Vagina (tissue), 2 donors: ENCODE data around the gene DDX56. TPM values are rescaled to one million over a fixed set of nuclear protein-coding genes. Genes with fewer than 3 reads are reported as not detected.

Source experiments
- DNase-seq, 2 donors: peaks; one replicate each; pipeline ENCODE4 v3.0.0-alpha.2; 2017; ENCODE audit errors: extremely low spot score in 2 of 2
- H3K27ac ChIP-seq: fragments of 200-600 bp; sonication (generic); one replicate; pipeline ENCODE4 v1.5.1; 2019
- H3K27me3 ChIP-seq: fragments of 200-600 bp; sonication (generic); one replicate; pipeline ENCODE4 v1.5.1; 2019
- H3K36me3 ChIP-seq, 2 donors: fragments of 200-600 bp; sonication (generic); one replicate each; pipeline ENCODE4 v1.5.1; 2017 to 2019
- H3K4me1 ChIP-seq: fragments of 200-600 bp; sonication (generic); one replicate; pipeline ENCODE4 v1.5.1; 2019
- H3K4me3 ChIP-seq, 2 donors: fragments of 200-600 bp; sonication (generic); 1 replicate in 1 of 2; 2 replicates in 1 of 2; pipeline ENCODE4 v1.5.1; 2016 to 2019
- H3K9me3 ChIP-seq: fragments of 200-600 bp; sonication (generic); one replicate; pipeline ENCODE4 v1.5.1; 2019
- CTCF ChIP-seq, 3 experiments: fragments of 450-650 bp in 2 of 3; fragments of 200-600 bp in 1 of 3; sonication (generic) in 1 of 3; IDR thresholded peaks; one replicate each; pipeline ENCODE4 v1.5.1; 2017 to 2019; ENCODE audit warnings: antibody characterized with exemption in 3 of 3, mild to moderate bottlenecking in 2 of 3, moderate library complexity in 2 of 3
- POLR2A ChIP-seq, 2 donors: fragments of 450-650 bp; IDR thresholded peaks; one replicate each; pipeline ENCODE4 v1.6.1; 2017; ENCODE audit warnings: antibody characterized with exemption in 2 of 2, mild to moderate bottlenecking in 2 of 2, moderate library complexity in 2 of 2
- POLR2AphosphoS5 ChIP-seq, 2 donors: sonication (generic); formaldehyde crosslinking; IDR thresholded peaks; one replicate each; pipeline ENCODE4 v1.9.0; 2017; ENCODE audit warnings: antibody characterized with exemption in 2 of 2, mild to moderate bottlenecking in 2 of 2, low read depth in 1 of 2; ENCODE audit not compliant: insufficient read depth in 1 of 2
- intact Hi-C: fragments of 100-400 bp; cut with DNase I; formaldehyde crosslinking; loops from one replicate; pipeline ENCODE4 v1.15.1; 2023
- total RNA-seq: library from RNA; depleted of rRNA; stranded (reverse); fragments of >200 nt; gene quantifications from one replicate; pipeline ENCODE4 v1.2.3, GENCODE V29; 2016

DDX56 gene
- total RNA-seq, 1 donor from 2014 or later = 60.2 TPM

GRCh38 chr7:44583146-44583865 is 9.6 kb upstream of the DDX56 start:
- no peaks in the 10 kb centered on the region for H3K9me3 ChIP-seq
- H3K27me3 ChIP-seq = no peaks in the 10 kb centered on the region
- DNase-seq = no peak
- TF ChIP-seq CTCF (IDR thresholded peaks at IDR 0.05) (no peak), POLR2AphosphoS5 (IDR thresholded peaks at IDR 0.05; ENCODE audit: insufficient read depth in 1 of 2, low read depth in 1 of 2) (no peak), POLR2A (IDR thresholded peaks at IDR 0.05) (no peak)
- H3K27ac ChIP-seq = peak overlapping the region; percentile 92
- intact Hi-C loops = loop anchor here (2.0 to 5.0 kb wide), 2 partner anchors 164 to 265 kb away; partner anchors contain the start of genes H2AZ2 and ZMIZ2
- peak overlapping the region; percentile 91 to 98 for H3K4me3 ChIP-seq
- peaks cover 25% of the 10 kb centered on the region for H3K4me1 ChIP-seq
- H3K36me3 ChIP-seq = peaks cover 0 to 16% of the 10 kb centered on the region in 2 donors

- intact Hi-C loops = loop anchor here (2.0 to 5.0 kb wide), 2 partner anchors 165 to 267 kb away; partner anchors contain the start of genes H2AZ2 and ZMIZ2
- peak in 1 of 2 donors; percentile 99 for DNase-seq
- TF ChIP-seq POLR2A (IDR thresholded peaks at IDR 0.05) = peak in 1 of 2 donors; percentile 79
- peak; percentile 96 to 98 for TF ChIP-seq POLR2AphosphoS5 (IDR thresholded peaks at IDR 0.05; ENCODE audit: insufficient read depth in 1 of 2, low read depth in 1 of 2)
- peak in 1 of 3 experiments; percentile 6 for TF ChIP-seq CTCF (IDR thresholded peaks at IDR 0.05)
- H3K4me1 ChIP-seq = peaks cover 25% of the 10 kb centered on the region
- H3K9me3 ChIP-seq = no peaks in the 10 kb centered on the region
- peak within 1 kb of the TSS; percentile 92 for H3K27ac ChIP-seq
- peak within 1 kb of the TSS; percentile 91 to 98 for H3K4me3 ChIP-seq
- peaks cover 0 to 26% of the 10 kb centered on the region in 2 donors for H3K36me3 ChIP-seq
- H3K27me3 ChIP-seq = no peaks in the 10 kb centered on the region
These were observed 8.3 kb upstream of the DDX56 start, which contains the start of gene TMED4 for GRCh38 chr7:44581879-44582603. TMED4 (minus strand) TSS chr7:44582231; CDS start chr7:44582206, 25 bp downstream.

- Histone ChIP-seq H3K27ac (peak overlapping the region; percentile 92), H3K36me3 (peaks cover 0 to 28% of the 10 kb centered on the region in 2 donors), H3K9me3 (no peaks in the 10 kb centered on the region), H3K27me3 (no peaks in the 10 kb centered on the region), H3K4me3 (peak overlapping the region; percentile 91 to 98), H3K4me1 (peaks cover 25% of the 10 kb centered on the region)
- TF ChIP-seq POLR2AphosphoS5 (IDR thresholded peaks at IDR 0.05; ENCODE audit: insufficient read depth in 1 of 2, low read depth in 1 of 2) (no peak), POLR2A (IDR thresholded peaks at IDR 0.05) (no peak), CTCF (IDR thresholded peaks at IDR 0.05) (no peak)
- DNase-seq = no peak
- intact Hi-C loops = loop anchor here (5.0 kb wide), 1 partner anchor 166 kb away; the partner anchor contains the start of gene ZMIZ2
These were observed 7.5 kb upstream of the DDX56 start for GRCh38 chr7:44580945-44581878.

GRCh38 chr7:44576228-44576627 is 2.5 kb upstream of the DDX56 start:
- TF ChIP-seq POLR2AphosphoS5 (IDR thresholded peaks at IDR 0.05; ENCODE audit: insufficient read depth in 1 of 2, low read depth in 1 of 2) = no peak
- Histone ChIP-seq H3K4me1 (peaks cover 49% of the 10 kb centered on the region), H3K4me3 (no peak overlapping the region), H3K27me3 (no peaks in the 10 kb centered on the region), H3K27ac (no peak overlapping the region), H3K9me3 (no peaks in the 10 kb centered on the region), H3K36me3 (peaks cover 0 to 44% of the 10 kb centered on the region in 2 donors)
- intact Hi-C loops = loop anchor here (10.0 kb wide), 1 partner anchor 409 kb away; no protein-coding TSS in a partner anchor
- DNase-seq = no peak
